ENCODE measurements around the gene ZGRF1.

ZGRF1 gene

DNA sequence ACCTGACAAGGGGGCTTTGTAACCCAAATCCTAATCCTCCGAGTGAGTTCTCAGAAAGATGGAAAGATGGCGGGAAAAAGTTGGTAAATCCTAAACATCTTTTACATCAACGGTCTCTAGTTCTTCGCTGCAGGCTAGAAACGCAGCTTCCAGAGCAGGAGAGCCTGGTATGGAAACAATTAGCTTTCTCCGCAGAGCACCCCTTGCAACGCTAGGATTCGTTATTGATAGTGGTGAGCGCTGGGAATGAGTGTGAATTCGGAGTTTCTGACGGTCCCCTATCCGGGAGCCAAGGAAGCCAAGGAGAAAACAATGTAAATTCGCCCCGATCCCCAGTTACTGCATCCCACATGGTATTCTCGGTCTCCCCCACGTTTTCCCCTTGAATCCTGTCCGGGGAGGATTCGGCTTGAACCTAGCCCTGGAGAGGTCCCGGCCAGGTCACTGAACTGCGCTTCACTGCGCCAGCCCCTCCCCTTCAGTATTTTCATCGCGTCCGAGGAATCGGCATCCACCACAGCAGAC, 116.0 kb downstream of the ZGRF1 start:
- Histone ChIP-seq H3K4me3 (no peak overlapping the region), H3K4me1 (peaks cover 0 to 43% (median 33%) of the 10 kb centered on the region in 4 donors), H3K27me3 (peaks cover 3 to 91% of the 10 kb centered on the region in 2 donors), H3K36me3 (no peaks in the 10 kb centered on the region), H3K27ac (no peak overlapping the region), H3K9me3 (peaks cover 0 to 6% (median 0%) of the 10 kb centered on the region in 3 donors)
- DNase-seq, result no peak
- TF ChIP-seq, protein P1, sequence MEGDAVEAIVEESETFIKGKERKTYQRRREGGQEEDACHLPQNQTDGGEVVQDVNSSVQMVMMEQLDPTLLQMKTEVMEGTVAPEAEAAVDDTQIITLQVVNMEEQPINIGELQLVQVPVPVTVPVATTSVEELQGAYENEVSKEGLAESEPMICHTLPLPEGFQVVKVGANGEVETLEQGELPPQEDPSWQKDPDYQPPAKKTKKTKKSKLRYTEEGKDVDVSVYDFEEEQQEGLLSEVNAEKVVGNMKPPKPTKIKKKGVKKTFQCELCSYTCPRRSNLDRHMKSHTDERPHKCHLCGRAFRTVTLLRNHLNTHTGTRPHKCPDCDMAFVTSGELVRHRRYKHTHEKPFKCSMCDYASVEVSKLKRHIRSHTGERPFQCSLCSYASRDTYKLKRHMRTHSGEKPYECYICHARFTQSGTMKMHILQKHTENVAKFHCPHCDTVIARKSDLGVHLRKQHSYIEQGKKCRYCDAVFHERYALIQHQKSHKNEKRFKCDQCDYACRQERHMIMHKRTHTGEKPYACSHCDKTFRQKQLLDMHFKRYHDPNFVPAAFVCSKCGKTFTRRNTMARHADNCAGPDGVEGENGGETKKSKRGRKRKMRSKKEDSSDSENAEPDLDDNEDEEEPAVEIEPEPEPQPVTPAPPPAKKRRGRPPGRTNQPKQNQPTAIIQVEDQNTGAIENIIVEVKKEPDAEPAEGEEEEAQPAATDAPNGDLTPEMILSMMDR (IDR thresholded peaks at IDR 0.05), result no peak
- intact Hi-C loops (cut with DNase I; ENCODE audit: low total_unique reads), result no loop called here

GRCh38 chr4:112519689-112520597, 116.8 kb downstream of the ZGRF1 start:
- TF ChIP-seq, protein P1 (IDR thresholded peaks at IDR 0.05), result no peak
- peaks cover 3 to 98% of the 10 kb centered on the region in 2 donors for H3K27me3 ChIP-seq
- H3K27ac ChIP-seq, result no peak overlapping the region
- no peak overlapping the region for H3K4me3 ChIP-seq
- intact Hi-C loops (cut with DNase I; ENCODE audit: low total_unique reads), result no loop called here
- no peaks in the 10 kb centered on the region for H3K36me3 ChIP-seq
- peaks cover 0 to 50% (median 38%) of the 10 kb centered on the region in 4 donors for H3K4me1 ChIP-seq
- DNase-seq, result no peak
- H3K9me3 ChIP-seq, result peaks cover 0 to 6% (median 0%) of the 10 kb centered on the region in 3 donors

DNA sequence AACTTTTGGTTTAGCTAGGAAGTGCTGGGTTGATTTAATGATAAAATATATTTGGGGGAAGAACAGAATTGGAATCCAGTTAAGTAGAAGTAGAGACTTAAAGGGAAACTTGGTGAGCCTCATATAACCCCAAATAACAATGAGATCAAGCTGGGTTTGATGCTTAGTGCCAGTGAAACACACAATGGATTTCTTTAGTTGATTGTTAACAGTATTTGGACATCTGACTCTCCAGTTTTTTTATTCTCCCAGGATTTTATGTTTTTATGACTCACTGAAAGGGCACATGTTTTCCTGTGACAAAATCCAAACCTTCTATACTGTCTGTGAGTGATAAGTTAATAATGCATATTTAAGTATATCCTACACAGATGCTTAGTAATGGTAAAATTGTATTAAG, 118.0 kb downstream of the ZGRF1 start:
- H3K27me3 ChIP-seq, result peaks cover 6 to 100% of the 10 kb centered on the region in 2 donors
- DNase-seq, result no peak

GRCh38 chr4:112517911-112518310, 118.8 kb downstream of the ZGRF1 start:
- Histone ChIP-seq H3K27me3 (peaks cover 6 to 98% of the 10 kb centered on the region in 2 donors), H3K9me3 (peaks cover 0 to 4% (median 0%) of the 10 kb centered on the region in 3 donors), H3K27ac (no peak overlapping the region), H3K4me1 (peaks cover 0 to 44% (median 34%) of the 10 kb centered on the region in 4 donors), H3K36me3 (no peaks in the 10 kb centered on the region), H3K4me3 (no peak overlapping the region)
- intact Hi-C loops (cut with DNase I; ENCODE audit: low total_unique reads), result no loop called here
- DNase-seq, result no peak
- TF ChIP-seq, protein P1 (IDR thresholded peaks at IDR 0.05), result no peak

More for the DNA sequence above, 118.0 kb downstream of the ZGRF1 start:
- intact Hi-C loops (cut with DNase I; ENCODE audit: low total_unique reads), result no loop called here
- Histone ChIP-seq H3K4me1 (peaks cover 0 to 51% (median 40%) of the 10 kb centered on the region in 4 donors), H3K9me3 (peaks cover 0 to 6% (median 0%) of the 10 kb centered on the region in 3 donors), H3K27ac (no peak overlapping the region), H3K4me3 (no peak overlapping the region), H3K36me3 (no peaks in the 10 kb centered on the region)
- TF ChIP-seq, protein P1 (IDR thresholded peaks at IDR 0.05), result no peak

DNA sequence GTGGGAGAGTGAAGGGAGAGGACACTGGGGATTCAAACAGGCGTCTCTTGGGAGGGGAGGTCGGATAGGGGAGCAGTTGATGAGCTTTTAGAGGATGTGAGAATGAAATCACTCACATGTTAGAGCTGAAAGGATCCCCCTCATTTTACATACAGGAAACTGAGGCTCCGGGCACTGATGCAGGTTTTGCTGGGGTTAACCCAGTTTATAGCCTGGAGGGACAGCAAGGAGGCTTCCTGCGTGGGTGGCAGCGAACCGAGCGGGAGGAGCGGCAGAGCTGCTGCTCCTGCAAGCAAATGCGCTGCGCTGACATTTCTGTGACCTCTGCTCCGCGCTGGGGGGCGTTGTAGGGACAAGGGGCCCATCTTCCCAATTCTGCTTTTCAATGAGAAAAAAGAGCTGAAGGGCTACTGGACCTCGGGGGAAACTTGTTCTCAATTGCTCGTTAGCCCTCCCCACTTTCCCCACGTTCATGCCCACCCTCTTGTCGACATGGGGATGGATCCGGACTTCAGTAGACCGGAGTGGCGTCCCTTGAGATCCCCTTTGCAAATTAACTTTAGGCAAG, 119.6 kb downstream of the ZGRF1 start:
- H3K36me3 ChIP-seq, result no peaks in the 10 kb centered on the region
- H3K4me3 ChIP-seq, result peak overlapping the region in 1 of 2 donors; percentile 60
- H3K27ac ChIP-seq, result no peak overlapping the region
- peaks cover 0 to 3% (median 0%) of the 10 kb centered on the region in 3 donors for H3K9me3 ChIP-seq
- peaks cover 0 to 41% (median 33%) of the 10 kb centered on the region in 4 donors for H3K4me1 ChIP-seq
- TF ChIP-seq, protein P1 (IDR thresholded peaks at IDR 0.05), result no peak
- intact Hi-C loops (cut with DNase I; ENCODE audit: low total_unique reads), result no loop called here
- H3K27me3 ChIP-seq, result peaks cover 6 to 98% of the 10 kb centered on the region in 2 donors
- DNase-seq, result no peak
